ENCODE measurements around the gene PACSIN1.
A peak's percentile ranks its signal among the peaks of the same experiment; 100 is the strongest.

Gene PACSIN1

GRCh38 chr6:34523441-34524206 is 57.7 kb downstream of the PACSIN1 start:
- no peak for DNase-seq (ENCODE audit: low spot score)
- WGBS, 2 donors (ENCODE audit: extremely low coverage in 2 of 2, insufficient read length in 2 of 2, insufficient replicate concordance in 1 of 2), result no CpG with 5 or more reads among the region's 8 CpGs

GRCh38 chr6:34524499-34524898 is 58.6 kb downstream of the PACSIN1 start:
- H3K36me3 ChIP-seq (replicated peaks in 1 of 2; ENCODE audit: control insufficient read depth in 2 of 2, insufficient read depth in 2 of 2, low read length in 2 of 2), result no peaks in the 10 kb centered on the region
- DNase-seq (ENCODE audit: low spot score), result no peak
- H3K79me1 ChIP-seq (ENCODE audit: low read depth, low read length), result no peaks in the 10 kb centered on the region
- no peak overlapping the region for H4K8ac ChIP-seq (ENCODE audit: low read depth, low read length)
- H2BK15ac ChIP-seq (ENCODE audit: low read length), result no peak overlapping the region
- no peak overlapping the region for H3K9ac ChIP-seq (ENCODE audit: low read depth, low read length, poor library complexity)
- H3K4me3 ChIP-seq (ENCODE audit: low read length in 2 of 2), result no peak overlapping the region
- no peak overlapping the region for H3K27ac ChIP-seq (replicated peaks; ENCODE audit: low read length)
- H3K14ac ChIP-seq (ENCODE audit: low read length), result no peak overlapping the region
- H3K9me3 ChIP-seq (replicated peaks in 1 of 2; ENCODE audit: control insufficient read depth in 2 of 2, insufficient read depth in 1 of 2, low read depth in 1 of 2, low read length in 2 of 2), result no peaks in the 10 kb centered on the region
- H2AFZ ChIP-seq (ENCODE audit: low read length), result no peak overlapping the region
- H3K4me2 ChIP-seq (ENCODE audit: insufficient read depth, low read length, poor library complexity, severe bottlenecking), result no peak overlapping the region
- H2BK12ac ChIP-seq (ENCODE audit: low read length), result no peak overlapping the region
- H3K23ac ChIP-seq (ENCODE audit: low read depth, low read length, poor library complexity), result no peak overlapping the region
- no peak overlapping the region for H4K91ac ChIP-seq (ENCODE audit: low read depth, low read length, poor library complexity)
- peaks cover 0 to 7% of the 10 kb centered on the region in 2 donors for H3K4me1 ChIP-seq (ENCODE audit: control insufficient read depth in 2 of 2, insufficient read depth in 1 of 2, low read depth in 1 of 2, low read length in 2 of 2)
- peaks cover 0 to 43% (median 0%) of the 10 kb centered on the region in 3 experiments for H3K27me3 ChIP-seq (ENCODE audit: control insufficient read depth in 3 of 3, insufficient read depth in 3 of 3, low read depth in 1 of 3, low read length in 3 of 3)
- no peak overlapping the region for H2BK120ac ChIP-seq (ENCODE audit: low read depth, low read length)
- no peak overlapping the region for H3K4ac ChIP-seq (ENCODE audit: low read length)
- no peak overlapping the region for H2AK5ac ChIP-seq (ENCODE audit: low read depth, low read length)
- no peak overlapping the region for H2BK5ac ChIP-seq (ENCODE audit: low read length)
- no CpG with 5 or more reads among the region's 5 CpGs for WGBS, 2 donors (ENCODE audit: extremely low coverage in 2 of 2, insufficient read length in 2 of 2, insufficient replicate concordance in 1 of 2)
- H3K18ac ChIP-seq (ENCODE audit: low read length), result no peak overlapping the region

More at GRCh38 chr6:34523441-34524206, 57.7 kb downstream of the PACSIN1 start:
- no peak overlapping the region for H3K27ac ChIP-seq (replicated peaks; ENCODE audit: low read length)
- H3K18ac ChIP-seq (ENCODE audit: low read length), result no peak overlapping the region
- peaks cover 0 to 38% (median 0%) of the 10 kb centered on the region in 3 experiments for H3K27me3 ChIP-seq (ENCODE audit: control insufficient read depth in 3 of 3, insufficient read depth in 3 of 3, low read depth in 1 of 3, low read length in 3 of 3)
- H4K91ac ChIP-seq (ENCODE audit: low read depth, low read length, poor library complexity), result peak overlapping the region; percentile 32
- H2BK5ac ChIP-seq (ENCODE audit: low read length), result no peak overlapping the region
- no peak overlapping the region for H3K4ac ChIP-seq (ENCODE audit: low read length)
- H3K9ac ChIP-seq (ENCODE audit: low read depth, low read length, poor library complexity), result peak overlapping the region; percentile 14
- no peak overlapping the region for H2BK12ac ChIP-seq (ENCODE audit: low read length)
- H3K79me1 ChIP-seq (ENCODE audit: low read depth, low read length), result no peaks in the 10 kb centered on the region
- H2BK120ac ChIP-seq (ENCODE audit: low read depth, low read length), result no peak overlapping the region
- H3K4me3 ChIP-seq (ENCODE audit: low read length in 2 of 2), result no peak overlapping the region
- no peak overlapping the region for H2AFZ ChIP-seq (ENCODE audit: low read length)
- no peaks in the 10 kb centered on the region for H3K36me3 ChIP-seq (replicated peaks in 1 of 2; ENCODE audit: control insufficient read depth in 2 of 2, insufficient read depth in 2 of 2, low read length in 2 of 2)
- no peak overlapping the region for H4K8ac ChIP-seq (ENCODE audit: low read depth, low read length)
- no peak overlapping the region for H3K4me2 ChIP-seq (ENCODE audit: insufficient read depth, low read length, poor library complexity, severe bottlenecking)
- H2AK5ac ChIP-seq (ENCODE audit: low read depth, low read length), result peak overlapping the region; percentile 9
- H3K23ac ChIP-seq (ENCODE audit: low read depth, low read length, poor library complexity), result no peak overlapping the region
- peaks cover 0 to 7% of the 10 kb centered on the region in 2 donors for H3K4me1 ChIP-seq (ENCODE audit: control insufficient read depth in 2 of 2, insufficient read depth in 1 of 2, low read depth in 1 of 2, low read length in 2 of 2)
- no peaks in the 10 kb centered on the region for H3K9me3 ChIP-seq (replicated peaks in 1 of 2; ENCODE audit: control insufficient read depth in 2 of 2, insufficient read depth in 1 of 2, low read depth in 1 of 2, low read length in 2 of 2)
- no peak overlapping the region for H3K14ac ChIP-seq (ENCODE audit: low read length)
- H2BK15ac ChIP-seq (ENCODE audit: low read length), result no peak overlapping the region

GRCh38 chr6:34524971-34525370 is 59.1 kb downstream of the PACSIN1 start:
- H3K36me3 ChIP-seq (replicated peaks in 1 of 2; ENCODE audit: control insufficient read depth in 2 of 2, insufficient read depth in 2 of 2, low read length in 2 of 2), result no peaks in the 10 kb centered on the region
- H3K18ac ChIP-seq (ENCODE audit: low read length), result no peak overlapping the region
- H3K9me3 ChIP-seq (replicated peaks in 1 of 2; ENCODE audit: control insufficient read depth in 2 of 2, insufficient read depth in 1 of 2, low read depth in 1 of 2, low read length in 2 of 2), result no peaks in the 10 kb centered on the region
- no peak overlapping the region for H4K91ac ChIP-seq (ENCODE audit: low read depth, low read length, poor library complexity)
- no peak overlapping the region for H2BK12ac ChIP-seq (ENCODE audit: low read length)
- no peak for DNase-seq (ENCODE audit: low spot score)
- no peak overlapping the region for H2BK5ac ChIP-seq (ENCODE audit: low read length)
- H3K27me3 ChIP-seq (ENCODE audit: control insufficient read depth in 3 of 3, insufficient read depth in 3 of 3, low read depth in 1 of 3, low read length in 3 of 3), result peaks cover 0 to 47% (median 0%) of the 10 kb centered on the region in 3 experiments
- no peaks in the 10 kb centered on the region for H3K79me1 ChIP-seq (ENCODE audit: low read depth, low read length)
- H2AFZ ChIP-seq (ENCODE audit: low read length), result peak overlapping the region; percentile 23
- WGBS, 2 donors (ENCODE audit: extremely low coverage in 2 of 2, insufficient read length in 2 of 2, insufficient replicate concordance in 1 of 2), result no CpG with 5 or more reads among the region's 5 CpGs
- no peak overlapping the region for H3K27ac ChIP-seq (replicated peaks; ENCODE audit: low read length)
- H2BK15ac ChIP-seq (ENCODE audit: low read length), result no peak overlapping the region
- H4K8ac ChIP-seq (ENCODE audit: low read depth, low read length), result no peak overlapping the region
- no peak overlapping the region for H2AK5ac ChIP-seq (ENCODE audit: low read depth, low read length)
- no peak overlapping the region for H3K14ac ChIP-seq (ENCODE audit: low read length)
- H3K4ac ChIP-seq (ENCODE audit: low read length), result no peak overlapping the region
- no peak overlapping the region for H3K9ac ChIP-seq (ENCODE audit: low read depth, low read length, poor library complexity)
- H3K23ac ChIP-seq (ENCODE audit: low read depth, low read length, poor library complexity), result no peak overlapping the region
- H3K4me1 ChIP-seq (ENCODE audit: control insufficient read depth in 2 of 2, insufficient read depth in 1 of 2, low read depth in 1 of 2, low read length in 2 of 2), result peaks cover 0 to 7% of the 10 kb centered on the region in 2 donors
- H3K4me2 ChIP-seq (ENCODE audit: insufficient read depth, low read length, poor library complexity, severe bottlenecking), result no peak overlapping the region
- no peak overlapping the region for H3K4me3 ChIP-seq (ENCODE audit: low read length in 2 of 2)
- no peak overlapping the region for H2BK120ac ChIP-seq (ENCODE audit: low read depth, low read length)

- H3K4me3 ChIP-seq (ENCODE audit: low read length in 2 of 2), result no peak overlapping the region
- H3K79me1 ChIP-seq (ENCODE audit: low read depth, low read length), result no peaks in the 10 kb centered on the region
- no peaks in the 10 kb centered on the region for H3K36me3 ChIP-seq (replicated peaks in 1 of 2; ENCODE audit: control insufficient read depth in 2 of 2, insufficient read depth in 2 of 2, low read length in 2 of 2)
- no peak overlapping the region for H2BK120ac ChIP-seq (ENCODE audit: low read depth, low read length)
- H2BK12ac ChIP-seq (ENCODE audit: low read length), result no peak overlapping the region
- peak overlapping the region; percentile 9 for H3K18ac ChIP-seq (ENCODE audit: low read length)
- no peaks in the 10 kb centered on the region for H3K9me3 ChIP-seq (replicated peaks in 1 of 2; ENCODE audit: control insufficient read depth in 2 of 2, insufficient read depth in 1 of 2, low read depth in 1 of 2, low read length in 2 of 2)
- H3K14ac ChIP-seq (ENCODE audit: low read length), result no peak overlapping the region
- H2AK5ac ChIP-seq (ENCODE audit: low read depth, low read length), result peak overlapping the region; percentile 68
- H2AFZ ChIP-seq (ENCODE audit: low read length), result peak overlapping the region; percentile 75
- H2BK5ac ChIP-seq (ENCODE audit: low read length), result no peak overlapping the region
- peaks cover 0 to 47% (median 0%) of the 10 kb centered on the region in 3 experiments for H3K27me3 ChIP-seq (ENCODE audit: control insufficient read depth in 3 of 3, insufficient read depth in 3 of 3, low read depth in 1 of 3, low read length in 3 of 3)
- no peak overlapping the region for H4K91ac ChIP-seq (ENCODE audit: low read depth, low read length, poor library complexity)
- no peak for DNase-seq (ENCODE audit: low spot score)
- no peak overlapping the region for H3K4ac ChIP-seq (ENCODE audit: low read length)
- H3K23ac ChIP-seq (ENCODE audit: low read depth, low read length, poor library complexity), result no peak overlapping the region
- H3K27ac ChIP-seq (replicated peaks; ENCODE audit: low read length), result no peak overlapping the region
- H3K4me1 ChIP-seq (ENCODE audit: control insufficient read depth in 2 of 2, insufficient read depth in 1 of 2, low read depth in 1 of 2, low read length in 2 of 2), result peaks cover 0 to 7% of the 10 kb centered on the region in 2 donors
- H3K9ac ChIP-seq (ENCODE audit: low read depth, low read length, poor library complexity), result no peak overlapping the region
- H2BK15ac ChIP-seq (ENCODE audit: low read length), result peak overlapping the region; percentile 46
- WGBS, 2 donors (ENCODE audit: extremely low coverage in 2 of 2, insufficient read length in 2 of 2, insufficient replicate concordance in 1 of 2), result no CpG with 5 or more reads among the region's 13 CpGs
- no peak overlapping the region for H3K4me2 ChIP-seq (ENCODE audit: insufficient read depth, low read length, poor library complexity, severe bottlenecking)
- H4K8ac ChIP-seq (ENCODE audit: low read depth, low read length), result no peak overlapping the region
These were observed 59.7 kb downstream of the PACSIN1 start for GRCh38 chr6:34525431-34526175.

All from neuronal stem cell (in vitro differentiated cells).